SU-DHL-6 (cell line): Measurements from ENCODE around the gene PCAT7.

ENCODE experiments used
- EZH2phosphoT487 ChIP-seq: fragments of 200-600 bp; sonication (generic), shearing (Covaris generic); conservative IDR thresholded peaks from 2 replicates; pipeline ENCODE4 v1.6.1; 2018; ENCODE audit warnings: mild to moderate bottlenecking, antibody characterized with exemption, low read length, moderate library complexity, mixed read lengths
- TF ChIP-seq, protein P1 (sequence below): fragments of 200-600 bp; sonication (generic); IDR thresholded peaks from one replicate; pipeline ENCODE4 v1.5.1; 2017; ENCODE audit warnings: antibody characterized with exemption, mild to moderate bottlenecking, low read length, moderate library complexity; ENCODE audit not compliant: insufficient read depth, poor library complexity, severe bottlenecking

DNA sequence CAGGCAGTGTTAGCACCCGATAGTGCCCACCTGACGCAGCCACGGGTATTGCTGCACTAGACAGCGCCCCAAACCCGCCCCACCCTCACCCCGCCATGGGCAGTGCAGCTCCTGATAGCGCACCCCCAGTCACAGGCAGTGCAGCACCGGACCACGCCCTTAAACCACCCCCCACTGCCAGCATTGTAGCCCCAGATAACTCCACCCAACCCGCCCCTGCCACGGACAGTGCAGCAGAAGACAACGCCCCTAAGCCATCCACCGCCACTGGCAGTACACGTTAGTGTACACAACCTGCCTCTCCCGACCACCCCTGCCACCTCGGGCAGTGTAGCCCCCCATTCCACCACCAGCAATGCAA, 825 bp upstream of the PCAT7 start:
- TF ChIP-seq, protein P1, sequence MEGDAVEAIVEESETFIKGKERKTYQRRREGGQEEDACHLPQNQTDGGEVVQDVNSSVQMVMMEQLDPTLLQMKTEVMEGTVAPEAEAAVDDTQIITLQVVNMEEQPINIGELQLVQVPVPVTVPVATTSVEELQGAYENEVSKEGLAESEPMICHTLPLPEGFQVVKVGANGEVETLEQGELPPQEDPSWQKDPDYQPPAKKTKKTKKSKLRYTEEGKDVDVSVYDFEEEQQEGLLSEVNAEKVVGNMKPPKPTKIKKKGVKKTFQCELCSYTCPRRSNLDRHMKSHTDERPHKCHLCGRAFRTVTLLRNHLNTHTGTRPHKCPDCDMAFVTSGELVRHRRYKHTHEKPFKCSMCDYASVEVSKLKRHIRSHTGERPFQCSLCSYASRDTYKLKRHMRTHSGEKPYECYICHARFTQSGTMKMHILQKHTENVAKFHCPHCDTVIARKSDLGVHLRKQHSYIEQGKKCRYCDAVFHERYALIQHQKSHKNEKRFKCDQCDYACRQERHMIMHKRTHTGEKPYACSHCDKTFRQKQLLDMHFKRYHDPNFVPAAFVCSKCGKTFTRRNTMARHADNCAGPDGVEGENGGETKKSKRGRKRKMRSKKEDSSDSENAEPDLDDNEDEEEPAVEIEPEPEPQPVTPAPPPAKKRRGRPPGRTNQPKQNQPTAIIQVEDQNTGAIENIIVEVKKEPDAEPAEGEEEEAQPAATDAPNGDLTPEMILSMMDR = no peak
- no peak for TF ChIP-seq EZH2phosphoT487
